Chondrocyte (in vitro differentiated cells): ENCODE measurements around the gene LPP. TPM values are rescaled to one million over a fixed set of nuclear protein-coding genes. Genes with fewer than 3 reads are reported as not detected.

ENCODE experiments used
- DNase-seq: peaks from one replicate; pipeline ENCODE4 v3.0.0; 2021; ENCODE audit warnings: mixed read lengths, low spot score
- H3K27ac Mint-ChIP-seq: one replicate; pipeline ENCODE4 v1.8.0; 2021; ENCODE audit warnings: mild to moderate bottlenecking, moderate library complexity, mixed read lengths; ENCODE audit not compliant: unreplicated experiment
- H3K27me3 Mint-ChIP-seq: 2 replicates; pipeline ENCODE4 v1.8.0; 2021; ENCODE audit warnings: low read depth, mixed read lengths
- H3K36me3 Mint-ChIP-seq: 2 replicates; pipeline ENCODE4 v1.8.0; 2021; ENCODE audit warnings: low read depth, mixed read lengths
- H3K4me1 Mint-ChIP-seq: 2 replicates; pipeline ENCODE4 v1.8.0; 2021; ENCODE audit warnings: low read depth, mild to moderate bottlenecking, mixed read lengths
- H3K4me3 Mint-ChIP-seq: one replicate; pipeline ENCODE4 v1.8.0; 2021; ENCODE audit warnings: mild to moderate bottlenecking, moderate library complexity, mixed read lengths; ENCODE audit not compliant: unreplicated experiment
- H3K9me3 Mint-ChIP-seq: 2 replicates; pipeline ENCODE4 v1.8.0; 2021; ENCODE audit warnings: low read depth, mixed read lengths
- total RNA-seq: library from RNA; stranded (reverse); gene quantifications from 3 replicates; pipeline ENCODE4 v1.2.1, GENCODE V29; 2021
- TF ChIP-seq, protein P1 (sequence below): fragments of 200-600 bp; sonication (generic); IDR thresholded peaks from 2 replicates; pipeline ENCODE4 v1.5.0; 2021; ENCODE audit warnings: antibody characterized with exemption, mild to moderate bottlenecking, moderate library complexity

Gene LPP
- total RNA-seq, 1 donor from 2014 or later = 295 TPM

DNA sequence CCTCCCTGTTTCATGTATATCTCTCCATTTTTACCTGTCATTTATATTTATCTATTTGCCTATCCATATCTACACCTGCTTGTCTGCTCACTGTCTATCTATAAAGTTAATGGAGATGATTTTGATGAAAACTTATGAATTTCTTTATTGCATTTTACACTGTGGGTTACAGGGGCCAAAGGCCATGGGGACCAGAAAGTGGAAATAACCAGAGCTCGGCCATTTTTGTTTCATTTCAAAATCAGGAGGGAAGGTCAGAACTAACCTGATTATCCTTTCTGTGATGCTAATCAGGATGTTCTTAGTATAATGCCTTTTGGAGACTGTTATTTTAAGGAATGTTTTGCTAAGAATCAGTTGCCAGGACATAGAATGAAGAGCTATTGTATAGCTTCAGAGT, 147.2 kb downstream of the LPP start:
- Mint-ChIP-seq H3K9me3 (no peaks in the 10 kb centered on the region), H3K27me3 (no peaks in the 10 kb centered on the region), H3K4me1 (peaks cover 71% of the 10 kb centered on the region), H3K27ac (no peak overlapping the region), H3K4me3 (no peak overlapping the region), H3K36me3 (peaks cover 10% of the 10 kb centered on the region)
- no peak for DNase-seq
- TF ChIP-seq, protein P1, sequence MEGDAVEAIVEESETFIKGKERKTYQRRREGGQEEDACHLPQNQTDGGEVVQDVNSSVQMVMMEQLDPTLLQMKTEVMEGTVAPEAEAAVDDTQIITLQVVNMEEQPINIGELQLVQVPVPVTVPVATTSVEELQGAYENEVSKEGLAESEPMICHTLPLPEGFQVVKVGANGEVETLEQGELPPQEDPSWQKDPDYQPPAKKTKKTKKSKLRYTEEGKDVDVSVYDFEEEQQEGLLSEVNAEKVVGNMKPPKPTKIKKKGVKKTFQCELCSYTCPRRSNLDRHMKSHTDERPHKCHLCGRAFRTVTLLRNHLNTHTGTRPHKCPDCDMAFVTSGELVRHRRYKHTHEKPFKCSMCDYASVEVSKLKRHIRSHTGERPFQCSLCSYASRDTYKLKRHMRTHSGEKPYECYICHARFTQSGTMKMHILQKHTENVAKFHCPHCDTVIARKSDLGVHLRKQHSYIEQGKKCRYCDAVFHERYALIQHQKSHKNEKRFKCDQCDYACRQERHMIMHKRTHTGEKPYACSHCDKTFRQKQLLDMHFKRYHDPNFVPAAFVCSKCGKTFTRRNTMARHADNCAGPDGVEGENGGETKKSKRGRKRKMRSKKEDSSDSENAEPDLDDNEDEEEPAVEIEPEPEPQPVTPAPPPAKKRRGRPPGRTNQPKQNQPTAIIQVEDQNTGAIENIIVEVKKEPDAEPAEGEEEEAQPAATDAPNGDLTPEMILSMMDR = no peak

GRCh38 chr3:188303286-188303799, 149.4 kb downstream of the LPP start:
- TF ChIP-seq, protein P1 = no peak
- no peaks in the 10 kb centered on the region for H3K27me3 Mint-ChIP-seq
- H3K36me3 Mint-ChIP-seq = peaks cover 10% of the 10 kb centered on the region
- DNase-seq = no peak
- peak overlapping the region; percentile 45 for H3K27ac Mint-ChIP-seq
- no peak overlapping the region for H3K4me3 Mint-ChIP-seq
- no peaks in the 10 kb centered on the region for H3K9me3 Mint-ChIP-seq
- peaks cover 49% of the 10 kb centered on the region for H3K4me1 Mint-ChIP-seq

GRCh38 chr3:188303823-188304222, 149.9 kb downstream of the LPP start:
- H3K9me3 Mint-ChIP-seq = no peaks in the 10 kb centered on the region
- no peaks in the 10 kb centered on the region for H3K27me3 Mint-ChIP-seq
- TF ChIP-seq, protein P1 = no peak
- no peak for DNase-seq
- no peak overlapping the region for H3K27ac Mint-ChIP-seq
- peaks cover 45% of the 10 kb centered on the region for H3K4me1 Mint-ChIP-seq
- H3K36me3 Mint-ChIP-seq = peaks cover 10% of the 10 kb centered on the region
- H3K4me3 Mint-ChIP-seq = no peak overlapping the region

DNA sequence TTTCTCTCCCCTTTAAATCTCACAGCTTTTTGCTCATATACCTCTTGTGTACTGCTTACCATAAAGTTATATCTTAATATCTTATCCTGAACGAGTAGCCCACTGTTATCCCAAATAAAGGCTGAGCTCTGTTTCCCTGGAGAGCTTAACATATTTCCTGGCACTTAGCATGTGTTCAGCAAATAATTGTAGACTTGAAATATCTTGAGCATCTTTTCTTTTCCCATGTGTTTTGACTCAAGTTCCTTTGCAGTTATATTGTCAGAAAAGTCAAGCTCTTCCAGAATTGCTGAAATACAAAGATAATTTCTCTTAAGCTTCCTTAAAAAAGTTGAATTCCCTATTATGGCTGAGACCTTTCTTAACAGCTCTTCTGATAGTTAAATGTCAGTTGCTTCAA, 150.5 kb downstream of the LPP start:
- H3K4me1 Mint-ChIP-seq = peaks cover 42% of the 10 kb centered on the region
- no peak overlapping the region for H3K27ac Mint-ChIP-seq
- DNase-seq = no peak
- H3K36me3 Mint-ChIP-seq = peaks cover 12% of the 10 kb centered on the region
- H3K9me3 Mint-ChIP-seq = no peaks in the 10 kb centered on the region
- no peaks in the 10 kb centered on the region for H3K27me3 Mint-ChIP-seq
- TF ChIP-seq, protein P1 = no peak
- H3K4me3 Mint-ChIP-seq = no peak overlapping the region

DNA sequence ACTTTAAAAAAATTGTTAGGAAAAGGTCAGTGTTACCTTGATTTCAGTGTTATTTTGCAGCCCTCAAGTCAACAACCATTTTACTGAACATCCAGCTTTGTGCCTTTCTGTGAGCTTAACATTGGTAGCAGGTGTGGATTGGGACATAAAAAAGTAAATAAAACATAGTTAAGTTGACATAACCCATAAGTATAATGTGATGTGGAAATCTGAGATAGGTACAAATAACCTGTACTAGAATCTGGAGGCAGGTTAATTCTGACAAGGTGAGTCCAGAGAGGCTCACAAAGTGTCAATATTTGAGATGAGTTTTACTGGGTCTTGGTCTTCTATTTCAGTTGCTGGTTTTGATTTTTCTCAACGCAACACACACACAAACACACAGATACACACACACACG, 151.3 kb downstream of the LPP start:
- Mint-ChIP-seq H3K36me3 (peaks cover 13% of the 10 kb centered on the region), H3K27me3 (no peaks in the 10 kb centered on the region), H3K9me3 (no peaks in the 10 kb centered on the region)

More for the DNA sequence above, 151.3 kb downstream of the LPP start:
- no peak overlapping the region for H3K4me3 Mint-ChIP-seq
- H3K27ac Mint-ChIP-seq = no peak overlapping the region
- TF ChIP-seq, protein P1 = no peak
- peaks cover 47% of the 10 kb centered on the region for H3K4me1 Mint-ChIP-seq
- no peak for DNase-seq
